ENCODE results near the gene CAMK1D. TPM values are rescaled to one million over a fixed set of nuclear protein-coding genes. Genes with fewer than 3 reads are reported as not detected.

The CAMK1D gene
- total and polyA plus RNA-seq, 2 of the 8 experiments (the other 6 are each of a cell fraction or from before 2014, with no cell fraction given), result 3.5 to 10.6 TPM

DNA sequence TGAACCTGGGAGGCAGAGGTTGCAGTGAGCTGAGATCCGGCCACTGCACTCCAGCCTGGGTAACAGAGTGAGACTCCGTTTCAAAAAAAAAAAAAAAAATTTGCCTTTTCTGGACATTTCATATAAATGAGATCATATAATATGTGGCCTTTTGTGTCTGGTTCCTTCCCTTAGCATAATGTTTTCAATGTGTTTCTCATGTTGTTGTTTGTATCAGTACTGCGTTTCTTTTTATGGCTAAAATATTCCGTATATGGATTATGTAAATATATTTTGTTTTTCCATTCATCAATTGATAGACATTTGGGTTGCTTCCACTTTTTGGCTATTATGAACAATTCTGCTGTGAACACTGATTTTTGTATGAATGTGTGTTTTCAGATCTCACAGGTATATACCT lies 394.6 kb downstream of the CAMK1D start:
- no peak overlapping the region for H3K9ac ChIP-seq (replicated peaks in 1 of 4; ENCODE audit: extremely low read depth in 1 of 4, low read depth in 3 of 4, low read length in 3 of 4)
- no peak overlapping the region for H2BK120ac ChIP-seq (replicated peaks; ENCODE audit: low read depth, low read length)
- H3K23ac ChIP-seq (ENCODE audit: insufficient read length), result no peak overlapping the region
- H3K18ac ChIP-seq (ENCODE audit: extremely low read depth, low read length), result no peak overlapping the region
- DNase-seq (ENCODE audit: low read depth in 1 of 2, low spot score in 2 of 2), result no peak
- no peak overlapping the region for H3K56ac ChIP-seq (replicated peaks; ENCODE audit: insufficient read length, low read depth, low read length)
- peaks cover 0 to 2% (median 0%) of the 10 kb centered on the region in 4 experiments; a peak in 4 of 7 replicates for H3K4me1 ChIP-seq (replicated peaks in 1 of 4; ENCODE audit: control insufficient read depth in 3 of 4, insufficient read depth in 4 of 4, low read length in 3 of 4)
- no peak overlapping the region for H2BK15ac ChIP-seq (ENCODE audit: low read length)
- no peak overlapping the region for H2BK5ac ChIP-seq (ENCODE audit: low read depth, low read length)
- H3K4me3 ChIP-seq (ENCODE audit: extremely low read depth in 1 of 4, insufficient read depth in 2 of 4, low read depth in 3 of 4, low read length in 4 of 4), result no peak overlapping the region
- H3K27me3 ChIP-seq (replicated peaks in 1 of 4; ENCODE audit: control insufficient read depth in 3 of 4, extremely low read depth in 1 of 4, insufficient read depth in 3 of 4, low read length in 3 of 4), result no peaks in the 10 kb centered on the region
- H4K8ac ChIP-seq (ENCODE audit: extremely low read depth, insufficient read depth, low read length), result no peak overlapping the region
- no peak overlapping the region for H3K4me2 ChIP-seq (ENCODE audit: insufficient read depth in 1 of 2, low read depth in 2 of 2, low read length in 2 of 2)
- no peaks in the 10 kb centered on the region for H3K23me2 ChIP-seq (ENCODE audit: low read depth, low read length)
- ChIA-PET CTCF (ENCODE audit: partially characterized antibody) (interaction anchor here (1.7 kb wide), 1 partner anchor 156 kb away, joined by 4 read pairs; no protein-coding TSS in a partner anchor), POLR2A (ENCODE audit: partially characterized antibody) (no interaction called here)
- no peak overlapping the region for H2AK5ac ChIP-seq (ENCODE audit: low read depth, low read length)
- FAIRE-seq, result no peak
- H3K79me2 ChIP-seq (ENCODE audit: control insufficient read depth in 1 of 2, insufficient read depth in 2 of 2, low read length in 2 of 2), result no peaks in the 10 kb centered on the region
- H3K36me3 ChIP-seq (ENCODE audit: control insufficient read depth in 2 of 4, insufficient read depth in 4 of 4, low read length in 3 of 4), result no peaks in the 10 kb centered on the region
- WGBS, 2 experiments (ENCODE audit: extremely low coverage in 1 of 2, insufficient coverage in 1 of 2, insufficient read length in 1 of 2, insufficient replicate concordance in 2 of 2, low coverage in 1 of 2, low lambda C conversion rate in 2 of 2, missing lambda C conversion rate in 1 of 2), result 81% methylated on average over 4 of the region's 4 CpGs; no CpG with 5 or more reads in 1 of the 2 experiments
- H3K4ac ChIP-seq (replicated peaks; ENCODE audit: insufficient read length, low read depth, low read length), result no peak overlapping the region
- no peak overlapping the region for H2BK20ac ChIP-seq (ENCODE audit: low read length)
- no peak overlapping the region for H3K27ac ChIP-seq (ENCODE audit: low read depth, low read length)
- no peaks in the 10 kb centered on the region for H3K9me3 ChIP-seq (ENCODE audit: insufficient read depth in 2 of 2, low read depth in 1 of 2, low read length in 1 of 2)
- H3K79me1 ChIP-seq (ENCODE audit: low read depth, low read length), result no peaks in the 10 kb centered on the region
- no peak overlapping the region for H4K91ac ChIP-seq (replicated peaks; ENCODE audit: insufficient read length, low read length)
- H2AFZ ChIP-seq (ENCODE audit: low read length), result no peak overlapping the region
- no peak overlapping the region for H4K5ac ChIP-seq (ENCODE audit: insufficient read length, low read depth, low read length)
- no peaks in the 10 kb centered on the region for H4K20me1 ChIP-seq (replicated peaks in 1 of 2; ENCODE audit: control insufficient read depth in 1 of 2, insufficient read depth in 2 of 2, low read length in 2 of 2)
- no peak overlapping the region for H3K14ac ChIP-seq (ENCODE audit: insufficient read length)
- no peak overlapping the region for H2BK12ac ChIP-seq (ENCODE audit: low read depth, low read length)
- TF ChIP-seq EP300 (IDR thresholded peaks at IDR 0.05; ENCODE audit: borderline replicate concordance in 1 of 2, low read depth in 2 of 2, low read length in 2 of 2), result no peak
- no peak for TF ChIP-seq HDAC2 (IDR thresholded peaks at IDR 0.05; ENCODE audit: borderline replicate concordance in 1 of 2, low read depth in 2 of 2, low read length in 2 of 2)
- no peak for TF ChIP-seq BRCA1 (IDR thresholded peaks at IDR 0.05; ENCODE audit: low read depth, low read length)
- no peak for TF ChIP-seq CTBP2 (IDR thresholded peaks at IDR 0.05; ENCODE audit: borderline replicate concordance, insufficient read depth, insufficient read length, low read length)
- TF ChIP-seq CREB1 (IDR thresholded peaks at IDR 0.05), result no peak
- no peak for TF ChIP-seq ZNF274 (IDR thresholded peaks at IDR 0.05; ENCODE audit: borderline replicate concordance, extremely low read depth, low read length)
- no peak for TF ChIP-seq SUZ12 (IDR thresholded peaks at IDR 0.05; ENCODE audit: low read length)
- TF ChIP-seq NANOG (IDR thresholded peaks at IDR 0.05; ENCODE audit: insufficient read depth, low read depth, low read length, poor library complexity, severe bottlenecking), result no peak
- TF ChIP-seq TAF7 (optimal IDR thresholded peaks at IDR 0.05; ENCODE audit: borderline replicate concordance, low read depth, low read length), result no peak
- TF ChIP-seq TCF12 (IDR thresholded peaks at IDR 0.05; ENCODE audit: low read depth, low read length), result no peak
- no peak for TF ChIP-seq POLR2A (IDR thresholded peaks at IDR 0.05; ENCODE audit: control extremely low read depth in 1 of 2, low read depth in 2 of 2, low read length in 2 of 2)
- TF ChIP-seq TBP (IDR thresholded peaks at IDR 0.05; ENCODE audit: low read depth, low read length), result no peak
- TF ChIP-seq SP1 (IDR thresholded peaks at IDR 0.05; ENCODE audit: low read depth, low read length), result no peak
- TF ChIP-seq, protein P1, sequence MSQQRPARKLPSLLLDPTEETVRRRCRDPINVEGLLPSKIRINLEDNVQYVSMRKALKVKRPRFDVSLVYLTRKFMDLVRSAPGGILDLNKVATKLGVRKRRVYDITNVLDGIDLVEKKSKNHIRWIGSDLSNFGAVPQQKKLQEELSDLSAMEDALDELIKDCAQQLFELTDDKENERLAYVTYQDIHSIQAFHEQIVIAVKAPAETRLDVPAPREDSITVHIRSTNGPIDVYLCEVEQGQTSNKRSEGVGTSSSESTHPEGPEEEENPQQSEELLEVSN (IDR thresholded peaks at IDR 0.05), result no peak

Measured in H1 (cell line).